ENCODE data around the gene HMGCL. TPM values are rescaled to one million over a fixed set of nuclear protein-coding genes. Genes with fewer than 3 reads are reported as not detected.
"Not testable (repeated sequence)": the region's sequence is repeated elsewhere in the genome, so short reads cannot be mapped to it uniquely, and the experiment has no call there.

The HMGCL gene
- total RNA-seq, 2 donors from 2014 or later, result 18.9 to 21.1 TPM

DNA sequence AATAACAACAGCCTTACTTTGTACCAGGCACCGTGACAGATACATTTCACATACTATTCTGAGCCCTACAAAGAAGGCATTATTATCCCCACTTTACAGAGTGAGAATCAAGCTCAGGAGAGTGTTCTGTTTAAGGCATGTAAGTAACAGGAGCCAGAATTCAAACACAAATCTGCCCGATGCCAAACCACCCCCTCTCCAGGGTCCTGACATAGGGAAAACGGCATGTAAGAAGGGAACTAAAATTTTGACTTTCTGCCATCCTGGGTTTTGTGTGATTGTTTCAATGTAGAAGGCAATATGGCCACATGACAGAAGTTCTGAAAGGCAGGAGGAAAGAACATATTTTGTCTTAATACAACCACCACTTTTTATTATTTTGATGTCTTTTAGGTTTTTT lies 37.4 kb upstream of the HMGCL start:
- Histone ChIP-seq H3K4me3 (no peak overlapping the region), H3K36me3 (replicated peaks in 1 of 2; ENCODE audit: insufficient read depth in 1 of 2, low read depth in 2 of 2) (peaks cover 0 to 10% of the 10 kb centered on the region in 2 donors), H3K27ac (no peak overlapping the region), H3K27me3 (no peaks in the 10 kb centered on the region), H3K9me3 (no peaks in the 10 kb centered on the region), H3K4me1 (peaks cover 23% of the 10 kb centered on the region)
- DNase-seq, result no peak
- no peak for TF ChIP-seq POLR2A (IDR thresholded peaks at IDR 0.05)
- TF ChIP-seq, protein P1, sequence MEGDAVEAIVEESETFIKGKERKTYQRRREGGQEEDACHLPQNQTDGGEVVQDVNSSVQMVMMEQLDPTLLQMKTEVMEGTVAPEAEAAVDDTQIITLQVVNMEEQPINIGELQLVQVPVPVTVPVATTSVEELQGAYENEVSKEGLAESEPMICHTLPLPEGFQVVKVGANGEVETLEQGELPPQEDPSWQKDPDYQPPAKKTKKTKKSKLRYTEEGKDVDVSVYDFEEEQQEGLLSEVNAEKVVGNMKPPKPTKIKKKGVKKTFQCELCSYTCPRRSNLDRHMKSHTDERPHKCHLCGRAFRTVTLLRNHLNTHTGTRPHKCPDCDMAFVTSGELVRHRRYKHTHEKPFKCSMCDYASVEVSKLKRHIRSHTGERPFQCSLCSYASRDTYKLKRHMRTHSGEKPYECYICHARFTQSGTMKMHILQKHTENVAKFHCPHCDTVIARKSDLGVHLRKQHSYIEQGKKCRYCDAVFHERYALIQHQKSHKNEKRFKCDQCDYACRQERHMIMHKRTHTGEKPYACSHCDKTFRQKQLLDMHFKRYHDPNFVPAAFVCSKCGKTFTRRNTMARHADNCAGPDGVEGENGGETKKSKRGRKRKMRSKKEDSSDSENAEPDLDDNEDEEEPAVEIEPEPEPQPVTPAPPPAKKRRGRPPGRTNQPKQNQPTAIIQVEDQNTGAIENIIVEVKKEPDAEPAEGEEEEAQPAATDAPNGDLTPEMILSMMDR (IDR thresholded peaks at IDR 0.05), result no peak
- ATAC-seq, result no peak
- WGBS, 2 donors, result 70 to 80% methylated on average over 3 of the region's 3 CpGs
- intact Hi-C loops (cut with DNase I), result no loop called here

DNA sequence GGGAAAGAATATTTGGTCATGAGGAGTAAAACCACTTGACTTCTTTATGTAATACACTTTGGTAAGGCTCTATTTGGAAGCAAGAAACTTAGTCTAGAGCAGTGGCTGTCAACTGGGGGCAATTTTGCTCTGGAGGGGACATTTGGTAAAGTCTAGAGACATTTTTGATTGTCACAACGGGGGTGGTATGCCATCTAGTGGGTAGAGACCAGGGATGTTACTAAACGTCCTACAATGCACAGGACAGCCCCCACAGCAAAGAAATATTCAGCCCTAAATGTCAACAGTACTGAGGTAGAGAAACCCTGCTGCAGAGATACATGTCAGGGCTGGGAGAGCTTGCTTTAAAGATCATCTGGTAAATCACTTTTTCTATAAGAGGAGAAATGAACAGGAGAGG lies 29.3 kb upstream of the HMGCL start:
- no peak overlapping the region for H3K27ac ChIP-seq

DNA sequence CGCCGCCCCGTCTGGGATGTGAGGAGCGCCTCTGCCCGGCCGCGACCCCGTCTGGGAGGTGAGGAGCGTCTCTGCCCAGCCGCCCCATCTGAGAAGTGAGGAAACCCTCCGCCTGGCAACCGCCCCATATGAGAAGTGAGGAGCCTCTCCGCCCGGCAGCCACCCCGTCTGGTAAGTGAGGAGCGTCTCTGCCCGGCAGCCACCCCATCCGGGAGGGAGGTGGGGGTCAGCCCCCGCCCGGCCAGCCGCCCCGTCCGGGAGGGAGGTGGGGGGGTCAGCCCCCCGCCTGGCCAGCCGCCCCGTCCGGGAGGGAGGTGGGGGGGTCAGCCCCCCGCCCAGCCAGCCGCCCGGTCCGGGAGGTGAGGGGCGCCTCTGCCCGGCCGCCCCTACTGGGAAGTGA lies 27.9 kb upstream of the HMGCL start:
- DNase-seq; H3K27ac ChIP-seq; H3K4me3 ChIP-seq; H3K27me3 ChIP-seq; H3K36me3 ChIP-seq (replicated peaks in 1 of 2; ENCODE audit: insufficient read depth in 1 of 2, low read depth in 2 of 2); intact Hi-C loops (cut with DNase I); ATAC-seq; H3K9me3 ChIP-seq; H3K4me1 ChIP-seq: not testable (repeated sequence)
- 100% methylated on average over 4 of the region's 34 CpGs; no CpG with 5 or more reads in 1 of the 2 donors for WGBS, 2 donors

More for the DNA sequence above, 29.3 kb upstream of the HMGCL start:
- TF ChIP-seq, protein P1 (IDR thresholded peaks at IDR 0.05), result no peak
- no peak for TF ChIP-seq POLR2A (IDR thresholded peaks at IDR 0.05)
- peaks cover 0 to 6% of the 10 kb centered on the region in 2 donors for H3K36me3 ChIP-seq (replicated peaks in 1 of 2; ENCODE audit: insufficient read depth in 1 of 2, low read depth in 2 of 2)
- 43 to 50% methylated on average over 2 of the region's 2 CpGs for WGBS, 2 donors
- H3K9me3 ChIP-seq, result no peaks in the 10 kb centered on the region
- intact Hi-C loops (cut with DNase I), result no loop called here
- ATAC-seq, result no peak
- H3K27me3 ChIP-seq, result no peaks in the 10 kb centered on the region
- H3K4me1 ChIP-seq, result no peaks in the 10 kb centered on the region
- no peak overlapping the region for H3K4me3 ChIP-seq
- DNase-seq, result no peak

DNA sequence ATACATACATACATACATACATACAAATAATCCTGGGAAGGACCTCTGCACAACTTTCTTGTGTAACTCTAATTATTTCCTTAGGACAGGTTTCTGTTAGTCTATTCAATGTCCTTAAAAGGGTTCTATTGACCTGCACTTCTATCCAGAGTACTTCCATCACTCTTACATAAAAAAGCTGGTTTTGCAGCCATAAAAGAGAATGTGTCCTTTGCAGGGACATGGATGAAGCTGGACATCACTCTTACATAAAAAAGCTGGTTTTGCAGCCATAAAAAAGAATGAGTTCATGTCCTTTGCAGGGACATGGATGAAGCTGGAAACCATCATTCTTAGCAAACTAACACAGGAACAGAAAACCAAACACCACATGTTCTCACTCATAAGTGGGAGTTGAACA lies 26.2 kb upstream of the HMGCL start:
- intact Hi-C loops (cut with DNase I); H3K4me1 ChIP-seq; H3K9me3 ChIP-seq; ATAC-seq; H3K27me3 ChIP-seq; H3K27ac ChIP-seq; H3K36me3 ChIP-seq (replicated peaks in 1 of 2; ENCODE audit: insufficient read depth in 1 of 2, low read depth in 2 of 2); H3K4me3 ChIP-seq; DNase-seq: not testable (repeated sequence)

DNA sequence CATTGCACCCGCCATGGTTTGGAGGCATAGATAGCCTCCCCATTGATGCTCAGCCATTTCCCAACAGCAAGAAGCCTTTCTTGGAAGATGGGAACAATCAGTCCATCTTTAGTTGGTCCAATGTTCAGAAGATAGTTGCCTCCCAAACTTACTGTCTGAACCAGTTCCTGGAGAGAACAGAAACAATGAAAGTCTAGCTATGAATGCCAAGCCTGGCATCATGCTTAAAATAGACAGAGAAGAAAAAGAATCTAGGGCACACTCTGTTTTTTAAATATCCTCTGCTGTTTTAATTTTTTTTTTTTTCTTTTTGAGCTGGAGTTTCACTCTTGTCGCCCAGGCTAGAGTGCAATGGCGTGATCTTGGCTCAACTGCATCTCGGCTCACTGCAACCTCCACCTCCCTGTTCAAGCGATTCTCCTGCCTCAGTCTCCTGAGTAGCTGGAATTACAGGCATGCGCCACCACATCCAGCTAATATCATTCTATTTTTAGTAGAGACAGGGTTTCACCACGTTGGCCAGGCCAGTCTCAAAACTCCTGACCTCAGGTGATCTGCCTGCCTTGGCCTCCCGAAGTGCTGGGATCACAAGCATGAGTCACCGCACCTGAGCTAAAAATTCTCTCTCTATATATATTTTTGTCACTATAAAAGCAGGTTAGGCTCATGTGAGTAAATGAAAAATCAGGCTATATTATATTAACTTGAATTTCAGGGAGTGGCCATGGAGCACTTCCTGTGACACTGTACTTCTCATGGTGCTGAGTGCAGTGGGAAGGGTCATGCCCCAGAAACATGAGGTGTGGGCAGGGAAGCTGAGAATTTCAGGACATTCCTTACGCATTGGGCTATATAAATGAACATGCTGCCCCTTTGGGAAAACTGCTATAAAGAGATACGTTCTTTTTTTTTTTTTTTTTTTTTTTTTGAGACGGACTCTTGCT lies 23.7 kb upstream of the HMGCL start:
- no peak for TF ChIP-seq POLR2A (IDR thresholded peaks at IDR 0.05)
- TF ChIP-seq, protein P1 (IDR thresholded peaks at IDR 0.05), result no peak
- intact Hi-C loops (cut with DNase I), result no loop called here
- ATAC-seq, result no peak

DNA sequence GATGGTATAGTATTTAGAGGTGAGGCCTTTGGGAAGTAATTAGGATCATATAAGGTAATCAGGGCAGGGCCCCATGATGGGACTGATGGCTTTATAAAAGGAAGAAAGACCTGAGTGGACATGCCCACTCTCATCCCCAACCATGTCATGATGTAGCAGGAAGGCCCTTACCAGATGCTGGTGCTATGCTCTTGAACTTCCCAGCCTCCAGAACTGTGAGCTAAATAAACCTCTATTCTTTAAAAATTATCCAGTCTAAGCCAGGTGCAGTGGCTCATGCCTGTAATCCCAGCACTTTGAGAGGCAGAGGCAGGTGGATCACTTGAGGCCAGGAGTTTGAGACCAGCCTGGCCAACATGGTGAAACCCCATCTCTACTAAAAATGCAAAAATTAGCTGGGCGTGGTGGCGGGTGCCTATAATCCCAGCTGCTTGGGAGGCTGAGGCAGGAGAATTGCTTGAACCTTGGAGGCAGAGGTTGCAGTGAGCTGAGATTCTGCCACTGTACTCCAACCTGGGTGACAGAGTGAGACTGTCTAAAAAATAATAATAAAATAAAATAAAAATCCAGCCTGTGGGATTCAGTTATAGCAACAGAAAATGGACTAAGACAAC lies 22.4 kb upstream of the HMGCL start:
- H3K27me3 ChIP-seq; H3K36me3 ChIP-seq (replicated peaks in 1 of 2; ENCODE audit: insufficient read depth in 1 of 2, low read depth in 2 of 2); H3K9me3 ChIP-seq; H3K4me1 ChIP-seq; ATAC-seq; H3K4me3 ChIP-seq; DNase-seq; H3K27ac ChIP-seq; intact Hi-C loops (cut with DNase I): not testable (repeated sequence)
- WGBS, 2 donors, result 100% methylated on average over 2 of the region's 2 CpGs

More for the DNA sequence above, 23.7 kb upstream of the HMGCL start:
- peaks cover 0 to 2% of the 10 kb centered on the region in 2 donors for H3K36me3 ChIP-seq (replicated peaks in 1 of 2; ENCODE audit: insufficient read depth in 1 of 2, low read depth in 2 of 2)
- no peaks in the 10 kb centered on the region for H3K4me1 ChIP-seq
- H3K9me3 ChIP-seq, result no peaks in the 10 kb centered on the region
- no peak for DNase-seq
- no peaks in the 10 kb centered on the region for H3K27me3 ChIP-seq
- WGBS, 2 donors, result 91% methylated on average over 12 of the region's 12 CpGs
- H3K4me3 ChIP-seq, result no peak overlapping the region
- no peak overlapping the region for H3K27ac ChIP-seq
